GM19463 (cell line): ENCODE data around the gene NCEH1.

Source experiments
- ATAC-seq: cut with Tn5 transposase; IDR thresholded peaks from one replicate; pipeline ENCODE4 v1.9.1; 2021; ENCODE audit warnings: mild to moderate bottlenecking, moderate library complexity; ENCODE audit not compliant: unreplicated experiment

NCEH1 gene

DNA sequence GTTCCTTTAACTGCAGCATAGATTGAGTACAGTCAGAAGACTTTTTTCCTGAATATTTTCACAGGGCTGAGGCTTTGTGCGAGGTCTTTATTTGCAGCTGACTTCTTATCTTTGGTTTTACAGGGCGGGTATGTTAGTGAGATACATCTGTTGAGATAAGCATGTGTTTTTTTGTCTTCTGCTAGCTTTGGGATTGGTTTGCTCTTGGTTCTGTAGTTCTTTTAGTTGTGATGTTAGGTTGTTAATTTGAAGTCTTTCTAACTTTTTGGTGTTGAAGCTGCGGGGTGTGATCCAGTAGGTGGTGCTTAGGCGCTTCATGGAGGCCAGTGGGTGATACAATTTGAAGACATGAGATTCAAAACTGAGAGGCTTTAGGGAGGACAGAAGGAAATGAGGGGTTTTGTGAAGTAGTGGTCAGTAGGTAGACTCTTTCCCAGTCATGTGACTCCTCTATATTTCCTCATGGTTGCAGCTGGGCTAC, 119.7 kb downstream of the NCEH1 start:
- no peak for ATAC-seq

DNA sequence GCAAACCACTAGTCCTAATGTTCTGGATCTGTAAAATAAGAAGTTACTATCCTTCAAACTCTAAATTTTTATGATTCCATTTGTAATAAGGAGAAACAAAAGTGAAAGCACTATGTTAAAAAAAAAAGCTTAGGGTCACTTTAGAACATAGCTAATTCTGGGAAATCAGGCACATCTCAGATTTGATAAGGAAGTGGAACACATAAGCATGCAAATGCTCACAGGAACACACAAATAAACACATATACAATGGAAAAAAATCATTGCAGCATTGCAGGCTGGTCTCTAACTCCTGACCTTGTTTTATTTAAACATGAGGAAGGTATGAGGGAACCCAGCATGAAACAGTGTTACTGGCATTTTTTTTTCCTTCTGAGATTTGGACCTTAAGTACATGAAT, 124.4 kb downstream of the NCEH1 start:
- no peak for ATAC-seq

DNA sequence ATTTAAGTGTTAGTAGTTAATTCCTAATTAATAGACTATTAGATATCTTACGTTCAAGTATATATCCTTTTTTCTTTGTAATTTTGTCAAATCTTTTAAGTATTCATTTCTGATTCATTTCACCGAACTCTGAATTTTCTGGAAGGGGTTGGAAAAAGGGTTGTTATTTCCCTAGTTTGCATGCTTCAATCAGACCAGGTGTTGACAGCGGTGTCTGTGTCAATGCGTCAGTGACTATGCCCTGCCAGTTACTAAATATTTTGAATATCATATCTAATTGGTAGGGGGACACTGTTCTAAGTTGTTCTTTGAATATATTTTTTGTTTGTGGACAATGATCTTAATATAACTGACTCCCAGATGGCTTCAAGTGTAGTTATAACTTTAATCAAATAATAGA, 124.9 kb downstream of the NCEH1 start:
- no peak for ATAC-seq

DNA sequence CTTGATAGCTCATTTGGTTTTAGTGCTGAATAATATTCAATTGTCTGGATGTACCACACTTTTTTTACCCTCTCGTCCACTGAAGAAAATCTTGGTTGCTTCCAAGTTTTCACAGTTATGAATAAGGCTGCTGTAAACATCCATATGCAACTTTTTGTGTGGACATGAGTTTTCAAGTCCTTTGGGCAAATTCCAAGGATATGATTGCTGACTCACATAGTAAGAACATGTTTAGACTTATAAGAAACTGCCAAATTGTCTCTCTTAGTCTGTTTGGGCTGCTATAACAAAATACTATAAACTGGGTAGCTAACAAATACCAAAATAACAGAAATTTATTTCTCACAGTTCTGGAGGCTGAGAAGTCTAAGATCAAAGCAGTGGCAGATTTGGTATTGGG, 128.2 kb downstream of the NCEH1 start:
- ATAC-seq: no peak

DNA sequence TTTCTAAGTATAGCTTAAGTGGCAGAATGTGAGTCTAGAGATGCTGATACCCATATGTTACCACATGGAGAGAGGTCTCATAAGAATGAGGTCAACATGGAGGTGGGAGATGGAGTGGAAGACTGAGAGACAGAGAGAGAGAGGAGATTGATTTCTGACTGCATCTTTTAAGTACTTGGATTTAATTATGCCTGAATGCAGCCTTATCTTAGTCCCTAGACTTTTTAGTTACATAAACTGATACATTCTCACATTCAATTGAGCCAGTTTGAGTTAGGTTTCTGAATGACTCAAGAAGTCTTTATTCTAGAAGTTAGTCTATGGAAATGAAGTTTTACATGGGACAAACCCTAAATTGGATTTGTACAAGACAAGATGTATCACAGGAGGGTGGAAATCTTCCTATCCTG, 129.1 kb downstream of the NCEH1 start:
- ATAC-seq: no peak

DNA sequence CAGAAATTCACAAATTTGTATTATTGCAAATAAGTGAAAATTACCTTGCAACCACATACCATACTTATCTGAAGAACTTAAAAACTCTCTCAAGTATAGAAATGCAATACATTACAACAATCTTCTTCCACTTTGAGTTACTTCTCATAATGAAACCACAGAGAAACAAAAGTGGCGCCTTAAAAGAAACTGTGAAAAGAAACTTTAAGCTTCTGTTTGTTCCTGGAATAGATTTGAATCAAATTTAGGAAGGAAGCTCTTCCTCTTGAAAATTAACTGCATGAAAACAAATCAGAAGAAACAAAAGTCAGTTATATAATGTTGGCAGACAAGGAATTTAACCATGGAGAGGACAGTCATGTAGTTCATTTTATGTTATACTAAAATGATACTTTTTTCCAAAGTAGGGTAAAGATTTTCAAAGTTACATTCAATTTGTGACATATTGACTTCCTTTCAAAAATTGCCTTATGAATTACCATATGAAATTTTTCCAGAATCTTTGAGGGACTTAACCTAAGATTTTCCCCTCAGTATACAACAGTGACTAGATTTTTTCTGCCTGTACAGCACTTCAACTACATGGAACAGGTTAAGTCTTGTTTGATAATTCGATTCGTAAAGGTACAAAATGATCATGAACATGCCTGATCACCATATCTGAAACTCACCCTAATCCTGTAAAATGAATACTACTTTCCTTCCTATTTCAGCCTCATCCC, 130.0 kb downstream of the NCEH1 start:
- ATAC-seq: peak; percentile 63
